ENCODE results near the gene DDX41. TPM values are rescaled to one million over a fixed set of nuclear protein-coding genes. Genes with fewer than 3 reads are reported as not detected.
A peak's percentile ranks its signal among the peaks of the same experiment; 100 is the strongest.

Gene DDX41
- total RNA-seq, 6 donors from 2014 or later, result 82.0 to 150 (median 91.9) TPM

- peaks cover 6 to 96% (median 66%) of the 10 kb centered on the region in 4 donors for H3K36me3 ChIP-seq
- peaks cover 0 to 4% (median 0%) of the 10 kb centered on the region in 4 donors for H3K4me1 ChIP-seq
- WGBS, 2 donors, result 92 to 93% methylated on average over 20 to 26 of the region's 27 CpGs
- H3K27ac ChIP-seq, result peak overlapping the region in 1 of 4 donors; percentile 10
- no peaks in the 10 kb centered on the region for H3K9me3 ChIP-seq
- no peaks in the 10 kb centered on the region for H3K27me3 ChIP-seq
- DNase-seq, result no peak
- no peak for TF ChIP-seq POLR2AphosphoS5 (IDR thresholded peaks at IDR 0.05)
- TF ChIP-seq CTCF (IDR thresholded peaks at IDR 0.05), result no peak
- TF ChIP-seq POLR2A (IDR thresholded peaks at IDR 0.05), result no peak
- TF ChIP-seq EP300 (IDR thresholded peaks at IDR 0.05), result no peak
- no peak for ATAC-seq (ENCODE audit: low FRiP score in 2 of 2)
- no peak overlapping the region for H3K4me3 ChIP-seq
These were observed 14.6 kb upstream of the DDX41 start for GRCh38 chr5:177531209-177531940.

- ATAC-seq (ENCODE audit: low FRiP score in 2 of 2) (no peak), DNase-seq (no peak)
- Histone ChIP-seq H3K27ac (peak overlapping the region in 1 of 4 donors; percentile 10), H3K27me3 (no peaks in the 10 kb centered on the region), H3K36me3 (peaks cover 6 to 96% (median 65%) of the 10 kb centered on the region in 4 donors), H3K4me1 (peaks cover 0 to 4% (median 0%) of the 10 kb centered on the region in 4 donors), H3K9me3 (no peaks in the 10 kb centered on the region), H3K4me3 (no peak overlapping the region)
- TF ChIP-seq POLR2AphosphoS5 (IDR thresholded peaks at IDR 0.05) (no peak), CTCF (IDR thresholded peaks at IDR 0.05) (no peak), POLR2A (IDR thresholded peaks at IDR 0.05) (no peak), EP300 (IDR thresholded peaks at IDR 0.05) (no peak)
- WGBS, 2 donors, result 65 to 69% methylated on average over 3 of the region's 3 CpGs
These were observed 13.9 kb upstream of the DDX41 start for GRCh38 chr5:177530638-177531037.

- H3K36me3 ChIP-seq, result peaks cover 6 to 94% (median 71%) of the 10 kb centered on the region in 4 donors
- DNase-seq, result no peak
- WGBS, 2 donors, result 90% methylated on average over 12 of the region's 12 CpGs
These were observed 12.8 kb upstream of the DDX41 start for GRCh38 chr5:177529247-177530203.

GRCh38 chr5:177528631-177529030 is 11.9 kb upstream of the DDX41 start:
- Histone ChIP-seq H3K27me3 (no peaks in the 10 kb centered on the region), H3K4me3 (no peak overlapping the region), H3K27ac (no peak overlapping the region), H3K4me1 (peaks cover 0 to 4% (median 0%) of the 10 kb centered on the region in 4 donors), H3K9me3 (no peaks in the 10 kb centered on the region), H3K36me3 (peaks cover 11 to 94% (median 77%) of the 10 kb centered on the region in 4 donors)
- DNase-seq, result no peak
- no peak for TF ChIP-seq CTCF (IDR thresholded peaks at IDR 0.05)
- no peak for TF ChIP-seq POLR2AphosphoS5 (IDR thresholded peaks at IDR 0.05)
- no peak for TF ChIP-seq EP300 (IDR thresholded peaks at IDR 0.05)
- ATAC-seq (ENCODE audit: low FRiP score in 2 of 2), result no peak
- WGBS, 2 donors, result 90 to 95% methylated on average over 10 of the region's 10 CpGs

More at GRCh38 chr5:177529247-177530203, 12.8 kb upstream of the DDX41 start:
- Histone ChIP-seq H3K4me3 (no peak overlapping the region), H3K9me3 (no peaks in the 10 kb centered on the region), H3K27me3 (no peaks in the 10 kb centered on the region), H3K4me1 (peaks cover 0 to 4% (median 0%) of the 10 kb centered on the region in 4 donors), H3K27ac (no peak overlapping the region)
- ATAC-seq (ENCODE audit: low FRiP score in 2 of 2), result no peak
- no peak for TF ChIP-seq CTCF (IDR thresholded peaks at IDR 0.05)
- TF ChIP-seq EP300 (IDR thresholded peaks at IDR 0.05), result no peak
- no peak for TF ChIP-seq POLR2A (IDR thresholded peaks at IDR 0.05)
- no peak for TF ChIP-seq POLR2AphosphoS5 (IDR thresholded peaks at IDR 0.05)
